ENCODE data around the gene PPAT.
A peak's percentile ranks its signal among the peaks of the same experiment; 100 is the strongest.

The PPAT gene

GRCh38 chr4:56424176-56424575, 11.2 kb downstream of the PPAT start:
- peaks cover 8 to 34% of the 10 kb centered on the region in 2 donors for H3K4me1 Mint-ChIP-seq
- peaks cover 2 to 3% of the 10 kb centered on the region in 2 donors for H3K9me3 Mint-ChIP-seq
- ATAC-seq (replicated peaks) (no peak), DNase-seq (no peak)
- peaks cover 13 to 14% of the 10 kb centered on the region in 2 donors for H3K36me3 Mint-ChIP-seq
- H3K27ac Mint-ChIP-seq: no peak overlapping the region
- no peak overlapping the region for H3K4me3 Mint-ChIP-seq
- no peaks in the 10 kb centered on the region for H3K27me3 Mint-ChIP-seq

DNA sequence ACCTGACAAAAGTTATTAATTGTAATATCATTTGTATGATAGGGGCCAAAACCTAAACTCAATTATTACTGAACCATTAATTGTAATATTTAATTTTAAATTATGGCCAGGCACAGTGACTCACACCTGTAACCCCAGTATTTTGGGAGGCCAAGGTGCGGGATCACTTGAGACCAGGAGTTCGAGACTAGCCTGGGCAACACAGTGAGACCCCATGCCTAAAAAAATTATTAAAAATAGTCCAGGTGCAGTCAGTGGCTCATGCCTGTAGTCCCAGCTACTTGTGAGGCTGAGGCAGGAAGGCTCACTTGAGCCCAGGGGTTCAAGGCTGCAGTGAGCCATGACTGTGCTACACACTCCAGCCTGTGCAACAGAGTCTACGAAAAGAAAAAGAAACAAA, 18.0 kb downstream of the PPAT start:
- no peak for ATAC-seq (replicated peaks)
- Mint-ChIP-seq H3K4me3 (no peak overlapping the region), H3K27me3 (no peaks in the 10 kb centered on the region), H3K36me3 (peaks cover 4 to 5% of the 10 kb centered on the region in 2 donors), H3K4me1 (peaks cover 2 to 19% of the 10 kb centered on the region in 2 donors), H3K27ac (no peak overlapping the region), H3K9me3 (no peaks in the 10 kb centered on the region)
- DNase-seq: no peak

- no peak for ATAC-seq (replicated peaks)
- no peak for DNase-seq
- Mint-ChIP-seq H3K4me1 (peaks cover 2 to 19% of the 10 kb centered on the region in 2 donors), H3K4me3 (no peak overlapping the region), H3K27me3 (no peaks in the 10 kb centered on the region), H3K27ac (no peak overlapping the region), H3K9me3 (no peaks in the 10 kb centered on the region), H3K36me3 (peaks cover 4 to 5% of the 10 kb centered on the region in 2 donors)
Measured at GRCh38 chr4:56416349-56416748, 19.1 kb downstream of the PPAT start.

DNA sequence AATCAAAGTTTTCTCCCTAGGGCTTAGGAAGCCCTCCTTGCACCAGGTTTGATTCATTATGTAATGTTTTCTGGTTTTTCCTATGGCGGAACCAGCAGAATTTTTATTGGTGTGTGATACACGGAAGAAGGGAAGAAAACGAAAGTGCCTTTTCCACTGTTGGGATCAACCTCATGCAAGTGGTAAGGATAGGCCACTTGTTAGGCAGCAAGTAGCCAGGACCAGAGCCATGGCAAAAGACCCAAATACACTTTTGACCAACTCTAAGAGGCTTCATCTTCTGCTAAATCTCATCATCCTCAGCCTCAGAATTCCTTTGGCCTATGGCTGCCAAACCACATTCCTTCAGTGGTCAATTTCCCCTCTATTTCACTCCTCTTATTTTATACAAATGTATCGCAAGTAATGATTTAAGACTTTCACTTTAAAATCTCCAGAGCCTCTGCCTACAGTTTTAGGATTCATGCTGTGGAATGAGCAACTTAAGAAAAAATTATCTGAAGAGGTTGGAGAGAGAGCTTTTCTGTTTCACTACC, 21.2 kb downstream of the PPAT start:
- H3K27ac Mint-ChIP-seq: no peak overlapping the region
- H3K4me3 Mint-ChIP-seq: no peak overlapping the region
- no peaks in the 10 kb centered on the region for H3K9me3 Mint-ChIP-seq
- no peaks in the 10 kb centered on the region for H3K27me3 Mint-ChIP-seq
- no peak for ATAC-seq (replicated peaks)
- H3K4me1 Mint-ChIP-seq: peaks cover 1 to 11% of the 10 kb centered on the region in 2 donors
- no peaks in the 10 kb centered on the region for H3K36me3 Mint-ChIP-seq
- DNase-seq: no peak

DNA sequence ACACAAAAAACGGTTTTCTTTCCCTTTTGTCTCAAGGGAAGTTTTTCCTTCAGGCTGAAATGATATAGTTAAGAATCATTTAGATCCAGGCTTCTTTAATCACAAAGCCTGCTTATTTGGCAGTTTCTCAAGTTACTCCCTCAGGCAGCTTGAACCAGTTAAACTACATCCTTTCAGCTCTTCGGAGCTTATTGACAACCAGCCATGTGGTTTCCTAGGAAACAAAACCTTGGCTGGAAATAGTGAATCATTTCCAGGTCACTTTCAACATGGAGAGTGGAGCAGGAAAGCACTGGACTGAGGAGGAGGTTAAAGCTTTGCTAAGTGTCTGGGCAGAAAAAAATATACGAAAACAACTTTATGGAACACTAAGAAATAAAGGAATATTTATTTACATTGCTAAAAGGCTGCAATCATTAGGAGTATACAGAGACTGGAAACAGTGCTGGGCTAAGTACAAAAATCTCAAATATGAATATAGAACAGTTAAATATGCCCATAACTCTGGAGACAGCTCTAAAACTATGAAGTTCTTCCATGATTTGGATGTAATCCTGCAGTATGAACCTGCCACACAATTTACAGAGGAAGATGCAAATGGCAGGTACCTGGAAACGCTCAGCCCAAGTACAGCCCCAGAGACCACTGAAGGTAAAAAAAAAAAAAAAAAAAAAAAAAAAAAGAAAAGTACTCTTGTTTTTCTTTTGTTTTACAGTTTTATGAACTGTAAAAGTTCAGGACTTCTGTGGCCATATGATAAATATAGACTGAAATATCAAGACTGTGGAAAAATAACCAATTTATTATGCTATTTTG, 25.0 kb downstream of the PPAT start:
- peak; percentile 46 to 53 for ATAC-seq (replicated peaks)

DNA sequence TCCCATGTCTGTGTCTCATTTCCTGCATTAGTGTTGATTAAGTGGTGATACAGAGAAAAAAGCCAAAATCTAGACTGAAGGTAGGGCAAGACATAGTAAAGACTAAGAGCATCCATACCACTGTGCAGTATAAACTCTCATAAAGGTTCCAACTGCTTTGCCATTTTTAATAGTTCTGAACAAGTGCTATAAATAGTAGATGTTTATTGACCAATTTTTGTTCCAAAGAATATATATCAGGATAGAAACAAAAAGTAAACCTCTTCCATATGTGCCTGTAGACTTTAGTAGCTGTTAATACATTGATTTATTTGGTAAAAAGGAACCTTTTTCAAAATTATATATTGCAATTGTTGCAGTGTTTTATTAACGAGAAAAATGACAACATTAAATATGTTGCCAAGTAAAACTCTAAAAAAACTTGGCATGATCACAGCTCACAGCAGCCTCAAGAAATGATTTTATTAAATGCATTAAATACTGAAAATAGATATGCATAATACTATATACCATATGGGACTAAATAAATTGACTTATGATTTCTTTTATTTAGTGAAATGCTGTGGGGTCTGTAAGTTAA, 25.8 kb downstream of the PPAT start:
- Mint-ChIP-seq H3K4me3 (no peak overlapping the region), H3K27ac (no peak overlapping the region), H3K36me3 (peaks cover 21 to 28% of the 10 kb centered on the region in 2 donors), H3K27me3 (no peaks in the 10 kb centered on the region), H3K4me1 (peaks cover 1 to 11% of the 10 kb centered on the region in 2 donors), H3K9me3 (no peaks in the 10 kb centered on the region)
- no peak for ATAC-seq (replicated peaks)
- no peak for DNase-seq

More for the DNA sequence above, 25.0 kb downstream of the PPAT start:
- Mint-ChIP-seq H3K27ac (no peak overlapping the region), H3K36me3 (peaks cover 17 to 20% of the 10 kb centered on the region in 2 donors), H3K4me3 (no peak overlapping the region), H3K9me3 (no peaks in the 10 kb centered on the region), H3K4me1 (peaks cover 1 to 11% of the 10 kb centered on the region in 2 donors), H3K27me3 (no peaks in the 10 kb centered on the region)
- DNase-seq: no peak

- H3K27me3 Mint-ChIP-seq: no peaks in the 10 kb centered on the region
- ATAC-seq (replicated peaks): no peak
- H3K27ac Mint-ChIP-seq: no peak overlapping the region
- DNase-seq: no peak
- H3K36me3 Mint-ChIP-seq: peaks cover 23 to 28% of the 10 kb centered on the region in 2 donors
- H3K4me1 Mint-ChIP-seq: peaks cover 1 to 11% of the 10 kb centered on the region in 2 donors
- H3K9me3 Mint-ChIP-seq: no peaks in the 10 kb centered on the region
- H3K4me3 Mint-ChIP-seq: no peak overlapping the region
Measured at GRCh38 chr4:56408978-56409377, 26.4 kb downstream of the PPAT start.

GRCh38 chr4:56406151-56406550, 29.3 kb downstream of the PPAT start:
- no peaks in the 10 kb centered on the region for H3K9me3 Mint-ChIP-seq
- no peak overlapping the region for H3K27ac Mint-ChIP-seq
- H3K4me1 Mint-ChIP-seq: peaks cover 1 to 11% of the 10 kb centered on the region in 2 donors
- ATAC-seq (replicated peaks) (no peak), DNase-seq (no peak)
- no peak overlapping the region for H3K4me3 Mint-ChIP-seq
- H3K27me3 Mint-ChIP-seq: no peaks in the 10 kb centered on the region
- H3K36me3 Mint-ChIP-seq: peaks cover 26 to 31% of the 10 kb centered on the region in 2 donors

GRCh38 chr4:56405016-56405415, 30.4 kb downstream of the PPAT start:
- DNase-seq (no peak), ATAC-seq (replicated peaks) (no peak)
- H3K4me3 Mint-ChIP-seq: no peak overlapping the region
- peaks cover 0 to 5% of the 10 kb centered on the region in 2 donors for H3K4me1 Mint-ChIP-seq
- no peaks in the 10 kb centered on the region for H3K9me3 Mint-ChIP-seq
- no peaks in the 10 kb centered on the region for H3K27me3 Mint-ChIP-seq
- no peak overlapping the region for H3K27ac Mint-ChIP-seq
- peaks cover 27 to 33% of the 10 kb centered on the region in 2 donors for H3K36me3 Mint-ChIP-seq

DNA sequence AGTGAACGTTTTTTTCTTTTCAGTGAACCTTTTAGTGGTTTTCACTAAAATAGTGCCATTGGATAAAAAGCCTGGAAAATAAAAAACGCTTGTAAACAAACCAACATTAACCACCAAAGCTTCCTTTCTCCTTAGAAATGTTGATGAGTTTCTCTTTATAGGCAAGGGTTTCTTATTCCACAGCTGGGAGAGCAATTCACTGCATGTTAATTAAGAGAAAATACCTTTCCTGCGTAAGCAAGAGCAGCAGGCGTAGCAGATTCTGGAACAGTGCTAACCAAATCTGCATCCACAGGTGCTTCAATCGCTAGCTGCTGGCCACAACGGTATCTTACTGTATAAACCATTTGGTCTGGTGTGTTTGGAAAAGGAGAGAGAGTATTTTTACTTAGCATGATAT, 34.9 kb downstream of the PPAT start:
- ATAC-seq (replicated peaks) (no peak), DNase-seq (no peak)
- no peak overlapping the region for H3K4me3 Mint-ChIP-seq
- no peaks in the 10 kb centered on the region for H3K27me3 Mint-ChIP-seq
- H3K9me3 Mint-ChIP-seq: no peaks in the 10 kb centered on the region
- H3K36me3 Mint-ChIP-seq: peaks cover 18 to 21% of the 10 kb centered on the region in 2 donors
- no peaks in the 10 kb centered on the region for H3K4me1 Mint-ChIP-seq
- H3K27ac Mint-ChIP-seq: no peak overlapping the region

- DNase-seq (no peak), ATAC-seq (replicated peaks) (no peak)
- H3K4me1 Mint-ChIP-seq: peaks cover 23 to 37% of the 10 kb centered on the region in 2 donors
- no peaks in the 10 kb centered on the region for H3K9me3 Mint-ChIP-seq
- peaks cover 15 to 35% of the 10 kb centered on the region in 2 donors for H3K36me3 Mint-ChIP-seq
- no peaks in the 10 kb centered on the region for H3K27me3 Mint-ChIP-seq
- no peak overlapping the region for H3K27ac Mint-ChIP-seq
- H3K4me3 Mint-ChIP-seq: no peak overlapping the region
Measured at GRCh38 chr4:56391270-56391669, 44.1 kb downstream of the PPAT start.

DNA sequence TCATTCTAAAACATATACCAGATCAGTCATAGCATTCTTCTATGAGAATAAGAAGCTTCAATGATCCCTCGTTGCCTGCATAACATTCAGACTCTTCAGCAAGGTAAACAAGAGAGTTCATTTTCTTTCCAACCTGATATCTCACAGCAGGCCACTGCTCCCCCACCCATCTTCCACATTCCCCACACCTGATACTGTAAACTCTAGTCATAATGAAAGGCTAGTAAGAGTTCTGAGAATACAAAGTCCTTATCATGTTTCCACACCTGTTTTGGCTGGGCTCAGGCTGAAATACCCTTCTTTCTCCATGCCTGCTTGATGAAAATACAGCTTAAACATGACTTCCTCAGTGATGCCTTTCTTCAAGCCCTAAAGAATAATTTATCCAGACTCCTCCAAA, 45.9 kb downstream of the PPAT start:
- H3K4me1 Mint-ChIP-seq: peaks cover 23 to 37% of the 10 kb centered on the region in 2 donors
- no peaks in the 10 kb centered on the region for H3K9me3 Mint-ChIP-seq
- ATAC-seq (replicated peaks) (no peak), DNase-seq (no peak)
- H3K4me3 Mint-ChIP-seq: no peak overlapping the region
- H3K36me3 Mint-ChIP-seq: peaks cover 12 to 28% of the 10 kb centered on the region in 2 donors
- no peaks in the 10 kb centered on the region for H3K27me3 Mint-ChIP-seq
- peak overlapping the region; percentile 99 for H3K27ac Mint-ChIP-seq

GRCh38 chr4:56388306-56388705, 47.1 kb downstream of the PPAT start:
- ATAC-seq (replicated peaks) (no peak), DNase-seq (no peak)
- Mint-ChIP-seq H3K36me3 (peaks cover 12 to 33% of the 10 kb centered on the region in 2 donors), H3K9me3 (no peaks in the 10 kb centered on the region), H3K4me3 (peak overlapping the region; percentile 89 to 92), H3K27ac (peak overlapping the region; percentile 99), H3K27me3 (no peaks in the 10 kb centered on the region), H3K4me1 (peaks cover 27 to 42% of the 10 kb centered on the region in 2 donors)

GRCh38 chr4:56387023-56388001, 48.1 kb downstream of the PPAT start, which contains the start of gene AASDH:
TSS of gene AASDH (minus strand) at chr4:56387491. CDS start at chr4:56384299, 3,192 bp downstream.
- Mint-ChIP-seq H3K4me1 (peaks cover 27 to 42% of the 10 kb centered on the region in 2 donors), H3K4me3 (peak within 1 kb of the TSS; percentile 89 to 92), H3K27me3 (no peaks in the 10 kb centered on the region), H3K36me3 (peaks cover 12 to 29% of the 10 kb centered on the region in 2 donors), H3K27ac (peak within 1 kb of the TSS; percentile 99), H3K9me3 (no peaks in the 10 kb centered on the region)
- ATAC-seq (replicated peaks) (peak; percentile 96 to 97), DNase-seq (peak; percentile 93)
